Tibial artery (tissue), 4 donors: ENCODE data around the gene SV2A.

Source experiments
- DNase-seq, 2 donors: peaks; one replicate each; pipeline ENCODE4 v3.0.0-alpha.2; 2019
- H3K27ac ChIP-seq, 2 donors: fragments of 200-600 bp; sonication (generic) in 1 of 2; 1 replicate in 1 of 2; 2 replicates in 1 of 2; pipeline ENCODE4 v1.5.1; 2018 to 2019; ENCODE audit warnings: mild to moderate bottlenecking in 1 of 2
- H3K27me3 ChIP-seq, 2 donors: fragments of 200-600 bp; sonication (generic) in 1 of 2; one replicate each; pipeline versions ENCODE4 v1.5.1 to v1.6.0; 2016 to 2019
- H3K36me3 ChIP-seq, 3 donors: fragments of 200-600 bp; sonication (generic) in 2 of 3; one replicate each; pipeline ENCODE4 v1.5.1; 2016 to 2019; ENCODE audit warnings: mild to moderate bottlenecking in 2 of 3
- H3K4me1 ChIP-seq, 4 donors: fragments of 200-600 bp; sonication (generic) in 2 of 4; 1 replicate in 3 of 4; 2 replicates in 1 of 4; pipeline ENCODE4 v1.5.1; 2016 to 2019
- H3K4me3 ChIP-seq, 2 donors: fragments of 200-600 bp; sonication (generic) in 1 of 2; 1 replicate in 1 of 2; 2 replicates in 1 of 2; pipeline ENCODE4 v1.5.1; 2018 to 2019; ENCODE audit warnings: mild to moderate bottlenecking in 2 of 2
- H3K9me3 ChIP-seq, 3 donors: fragments of 200-600 bp; sonication (generic) in 1 of 3; one replicate each; pipeline ENCODE4 v1.5.1; 2016 to 2019
- CTCF ChIP-seq, 2 experiments: fragments of 200-600 bp in 1 of 2; fragments of 450-650 bp in 1 of 2; IDR thresholded peaks; one replicate each; pipeline ENCODE4 v1.5.1; 2017 to 2019; ENCODE audit warnings: antibody characterized with exemption in 2 of 2, mild to moderate bottlenecking in 1 of 2, moderate library complexity in 1 of 2
- intact Hi-C: fragments of 100-400 bp; cut with DNase I; formaldehyde crosslinking; loops from one replicate; pipeline ENCODE4 v1.15.0; 2023; ENCODE audit warnings: low total_unique reads

SV2A gene

GRCh38 chr1:149925345-149925744, 7.7 kb upstream of the SV2A start:
- no peak for DNase-seq
- Histone ChIP-seq H3K4me1 (peaks cover 0 to 40% (median 24%) of the 10 kb centered on the region in 4 donors), H3K27me3 (no peaks in the 10 kb centered on the region), H3K9me3 (no peaks in the 10 kb centered on the region), H3K36me3 (peaks cover 49 to 62% (median 50%) of the 10 kb centered on the region in 3 donors), H3K4me3 (no peak overlapping the region), H3K27ac (no peak overlapping the region)
- no peak for TF ChIP-seq CTCF (IDR thresholded peaks at IDR 0.05)
- intact Hi-C loops = loop anchor here (5.0 kb wide), 1 partner anchor 33 kb away; no protein-coding TSS in a partner anchor

GRCh38 chr1:149923626-149924025, 6.0 kb upstream of the SV2A start:
- Histone ChIP-seq H3K9me3 (no peaks in the 10 kb centered on the region), H3K4me3 (no peak overlapping the region), H3K36me3 (peaks cover 45 to 49% (median 47%) of the 10 kb centered on the region in 3 donors), H3K27ac (no peak overlapping the region), H3K27me3 (no peaks in the 10 kb centered on the region), H3K4me1 (peaks cover 0 to 43% (median 22%) of the 10 kb centered on the region in 4 donors)
- TF ChIP-seq CTCF (IDR thresholded peaks at IDR 0.05) = no peak
- intact Hi-C loops = no loop called here
- no peak for DNase-seq

GRCh38 chr1:149916898-149917252, 769 bp downstream of the SV2A start:
- intact Hi-C loops = no loop called here
- Histone ChIP-seq H3K4me1 (peaks cover 0 to 31% (median 21%) of the 10 kb centered on the region in 4 donors), H3K9me3 (no peaks in the 10 kb centered on the region), H3K27me3 (no peaks in the 10 kb centered on the region), H3K4me3 (peak overlapping the region; percentile 60 to 86), H3K27ac (peak overlapping the region; percentile 61 to 69), H3K36me3 (peaks cover 0 to 21% (median 9%) of the 10 kb centered on the region in 3 donors)
- no peak for TF ChIP-seq CTCF (IDR thresholded peaks at IDR 0.05)
- DNase-seq = peak in 1 of 2 donors; percentile 61

GRCh38 chr1:149916193-149916897, 1.3 kb downstream of the SV2A start:
- peak overlapping the region; percentile 61 to 69 for H3K27ac ChIP-seq
- H3K4me3 ChIP-seq = peak overlapping the region; percentile 60 to 86
- intact Hi-C loops = no loop called here
- H3K9me3 ChIP-seq = no peaks in the 10 kb centered on the region
- TF ChIP-seq CTCF (IDR thresholded peaks at IDR 0.05) = no peak
- H3K36me3 ChIP-seq = peaks cover 3 to 25% (median 13%) of the 10 kb centered on the region in 3 donors
- peaks cover 0 to 31% (median 21%) of the 10 kb centered on the region in 4 donors for H3K4me1 ChIP-seq
- H3K27me3 ChIP-seq = no peaks in the 10 kb centered on the region
- DNase-seq = peak in 1 of 2 donors; percentile 59

- intact Hi-C loops = no loop called here
- H3K9me3 ChIP-seq = no peaks in the 10 kb centered on the region
- peaks cover 5 to 33% (median 20%) of the 10 kb centered on the region in 3 donors for H3K36me3 ChIP-seq
- peak overlapping the region; percentile 61 to 69 for H3K27ac ChIP-seq
- H3K27me3 ChIP-seq = no peaks in the 10 kb centered on the region
- peak overlapping the region; percentile 60 to 86 for H3K4me3 ChIP-seq
- peaks cover 0 to 31% (median 21%) of the 10 kb centered on the region in 4 donors for H3K4me1 ChIP-seq
- TF ChIP-seq CTCF (IDR thresholded peaks at IDR 0.05) = no peak
- DNase-seq = no peak
Measured at GRCh38 chr1:149915429-149916192, 2.0 kb downstream of the SV2A start.
